Glutamatergic neuron (in vitro differentiated cells): ENCODE measurements around the gene CNOT1. TPM values are rescaled to one million over a fixed set of nuclear protein-coding genes. Genes with fewer than 3 reads are reported as not detected.

Source experiments
- DNase-seq: peaks from one replicate; pipeline ENCODE4 v3.0.0; 2022
- H3K27ac Mint-ChIP-seq: one replicate; pipeline ENCODE4 v1.8.0; 2020; ENCODE audit warnings: mild to moderate bottlenecking, mixed read lengths, inconsistent platforms; ENCODE audit not compliant: unreplicated experiment
- H3K27me3 Mint-ChIP-seq: one replicate; pipeline ENCODE4 v1.8.0; 2020; ENCODE audit warnings: mild to moderate bottlenecking, moderate library complexity, mixed read lengths, inconsistent platforms; ENCODE audit not compliant: unreplicated experiment
- H3K36me3 Mint-ChIP-seq: one replicate; pipeline ENCODE4 v1.8.0; 2020; ENCODE audit warnings: mild to moderate bottlenecking, mixed read lengths, inconsistent platforms; ENCODE audit not compliant: unreplicated experiment
- H3K4me1 Mint-ChIP-seq: one replicate; pipeline ENCODE4 v1.8.0; 2020; ENCODE audit warnings: mild to moderate bottlenecking, low read depth, mixed read lengths, inconsistent platforms; ENCODE audit not compliant: unreplicated experiment
- H3K4me3 Mint-ChIP-seq: one replicate; pipeline ENCODE4 v1.8.0; 2020; ENCODE audit warnings: mild to moderate bottlenecking, mixed read lengths, inconsistent platforms; ENCODE audit not compliant: unreplicated experiment
- H3K9me3 Mint-ChIP-seq: one replicate; pipeline ENCODE4 v1.8.0; 2020; ENCODE audit warnings: mild to moderate bottlenecking, moderate library complexity, mixed read lengths, inconsistent platforms; ENCODE audit not compliant: unreplicated experiment
- total RNA-seq: library from RNA; stranded (reverse); fragmentation: NEBNext Ultra II Directional; extraction: Animal tissue kit (Norgen Biotek cat#: 25700); gene quantifications from one replicate; pipeline ENCODE4 v1.2.1, GENCODE V29; 2021; ENCODE audit not compliant: unreplicated experiment
- TF ChIP-seq, protein P1 (sequence below): fragments of 200-600 bp; sonication (generic); IDR thresholded peaks from one replicate; pipeline ENCODE4 v1.5.0; 2021; ENCODE audit not compliant: partially characterized antibody, unreplicated experiment

Gene CNOT1
- total RNA-seq, 1 donor from 2014 or later: 165 TPM

DNA sequence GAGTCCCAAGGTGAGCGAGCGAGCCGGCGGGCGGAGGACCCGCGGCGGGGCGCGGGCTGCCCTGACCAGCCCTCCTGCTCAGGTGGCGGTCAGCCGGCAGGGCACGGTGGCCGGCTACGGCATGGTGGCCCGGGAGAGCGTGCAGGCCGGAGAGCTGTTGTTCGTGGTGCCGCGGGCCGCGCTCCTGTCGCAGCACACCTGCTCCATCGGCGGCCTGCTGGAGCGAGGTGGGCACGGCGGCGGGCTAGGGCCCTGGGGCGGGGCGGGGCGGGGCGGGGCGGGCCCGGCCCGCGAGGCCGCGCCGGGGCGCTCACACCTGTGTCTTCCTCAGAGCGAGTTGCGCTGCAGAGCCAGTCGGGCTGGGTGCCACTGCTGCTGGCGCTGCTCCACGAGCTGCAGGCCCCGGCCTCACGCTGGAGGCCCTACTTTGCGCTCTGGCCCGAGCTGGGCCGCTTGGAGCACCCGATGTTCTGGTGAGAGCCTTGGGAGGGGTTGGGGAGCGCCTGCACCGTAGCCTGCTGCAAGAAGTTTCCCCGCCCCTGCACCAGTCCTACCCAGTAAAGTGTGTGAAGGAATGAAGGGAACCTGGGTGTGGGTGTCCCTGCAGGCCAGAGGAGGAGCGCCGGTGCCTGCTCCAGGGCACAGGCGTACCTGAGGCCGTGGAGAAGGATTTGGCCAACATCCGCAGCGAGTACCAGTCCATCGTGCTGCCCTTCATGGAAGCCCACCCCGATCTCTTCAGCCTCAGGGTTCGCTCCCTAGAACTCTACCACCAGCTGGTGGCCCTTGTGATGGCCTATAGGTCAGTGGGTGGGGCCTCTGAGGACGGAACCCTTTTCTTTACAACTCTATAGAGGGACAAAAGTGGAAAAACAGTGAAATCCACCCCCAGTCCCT is 113.5 kb downstream of the CNOT1 start:
- Mint-ChIP-seq H3K27ac (no peak overlapping the region), H3K9me3 (peaks cover 15% of the 10 kb centered on the region), H3K4me3 (peak overlapping the region; percentile 97), H3K36me3 (no peaks in the 10 kb centered on the region), H3K4me1 (peaks cover 8% of the 10 kb centered on the region), H3K27me3 (peaks cover 16% of the 10 kb centered on the region)
- no peak for DNase-seq
- TF ChIP-seq, protein P1, sequence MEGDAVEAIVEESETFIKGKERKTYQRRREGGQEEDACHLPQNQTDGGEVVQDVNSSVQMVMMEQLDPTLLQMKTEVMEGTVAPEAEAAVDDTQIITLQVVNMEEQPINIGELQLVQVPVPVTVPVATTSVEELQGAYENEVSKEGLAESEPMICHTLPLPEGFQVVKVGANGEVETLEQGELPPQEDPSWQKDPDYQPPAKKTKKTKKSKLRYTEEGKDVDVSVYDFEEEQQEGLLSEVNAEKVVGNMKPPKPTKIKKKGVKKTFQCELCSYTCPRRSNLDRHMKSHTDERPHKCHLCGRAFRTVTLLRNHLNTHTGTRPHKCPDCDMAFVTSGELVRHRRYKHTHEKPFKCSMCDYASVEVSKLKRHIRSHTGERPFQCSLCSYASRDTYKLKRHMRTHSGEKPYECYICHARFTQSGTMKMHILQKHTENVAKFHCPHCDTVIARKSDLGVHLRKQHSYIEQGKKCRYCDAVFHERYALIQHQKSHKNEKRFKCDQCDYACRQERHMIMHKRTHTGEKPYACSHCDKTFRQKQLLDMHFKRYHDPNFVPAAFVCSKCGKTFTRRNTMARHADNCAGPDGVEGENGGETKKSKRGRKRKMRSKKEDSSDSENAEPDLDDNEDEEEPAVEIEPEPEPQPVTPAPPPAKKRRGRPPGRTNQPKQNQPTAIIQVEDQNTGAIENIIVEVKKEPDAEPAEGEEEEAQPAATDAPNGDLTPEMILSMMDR: peak; percentile 2

DNA sequence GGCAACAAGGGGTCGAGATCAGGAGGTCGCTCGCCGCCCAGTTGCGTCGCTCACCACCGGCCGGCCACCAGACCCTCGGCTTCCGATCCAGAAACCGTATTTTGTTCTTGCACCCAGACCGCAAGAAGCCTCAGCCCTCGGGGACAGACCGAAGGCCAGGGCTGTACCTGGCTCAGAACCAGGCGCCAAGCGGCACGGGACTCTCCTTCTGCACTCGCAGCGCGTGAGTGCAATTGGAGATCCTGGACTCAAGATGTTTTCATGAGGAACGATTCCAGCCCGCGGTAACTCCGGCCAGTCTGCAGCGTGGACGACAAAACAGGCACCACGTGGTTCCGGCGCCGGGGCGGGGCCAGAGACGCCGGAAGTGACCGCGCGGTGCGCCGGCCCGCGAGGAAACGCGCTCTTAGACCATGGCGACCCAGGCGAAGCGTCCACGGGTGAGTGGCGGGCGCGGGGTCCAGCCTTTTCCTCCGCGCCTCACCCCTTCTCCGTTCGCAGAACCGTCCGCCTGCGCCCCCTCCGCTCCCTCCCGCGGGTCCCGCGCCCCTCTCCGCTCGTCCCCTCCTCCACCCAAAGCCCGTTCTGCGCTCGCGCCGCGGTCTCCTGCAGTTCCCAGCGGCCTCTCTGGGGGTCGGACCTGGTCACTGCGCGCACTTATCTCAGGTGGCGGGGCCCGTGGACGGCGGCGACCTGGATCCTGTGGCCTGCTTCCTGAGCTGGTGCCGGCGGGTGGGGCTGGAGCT is 114.3 kb downstream of the CNOT1 start, which contains the start of gene SETD6:
Gene SETD6 (plus strand): TSS at position 393 of the 746 bp plus-strand sequence. CDS start 21 bp downstream, at position 414.
- Mint-ChIP-seq H3K4me1 (peaks cover 8% of the 10 kb centered on the region), H3K4me3 (peak within 1 kb of the TSS; percentile 97), H3K9me3 (peaks cover 17% of the 10 kb centered on the region), H3K27me3 (peaks cover 16% of the 10 kb centered on the region), H3K36me3 (no peaks in the 10 kb centered on the region), H3K27ac (peak within 1 kb of the TSS; percentile 90)
- TF ChIP-seq, protein P1: peak; percentile 42
- DNase-seq: peak; percentile 95

DNA sequence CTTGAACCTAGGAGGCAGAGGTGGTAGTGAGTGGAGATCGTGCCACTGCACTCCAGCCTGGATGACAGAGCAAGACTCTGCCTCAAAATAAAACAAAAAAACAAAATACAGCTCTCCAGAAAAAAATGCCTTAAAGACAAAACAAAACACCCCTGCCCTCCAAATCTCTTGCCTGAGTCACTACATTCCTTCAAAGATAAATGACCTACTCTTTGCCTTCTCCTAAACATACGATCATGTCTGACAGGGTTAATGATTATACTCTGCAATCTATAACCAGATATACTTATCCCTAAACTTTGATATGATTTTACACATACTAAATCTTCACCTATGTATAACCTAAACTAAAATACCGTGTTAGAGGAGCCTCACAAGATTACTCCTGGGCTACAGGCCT is 115.8 kb downstream of the CNOT1 start:
- Mint-ChIP-seq H3K27ac (no peak overlapping the region), H3K4me1 (peaks cover 8% of the 10 kb centered on the region), H3K27me3 (peaks cover 18% of the 10 kb centered on the region), H3K36me3 (no peaks in the 10 kb centered on the region), H3K4me3 (peak overlapping the region; percentile 1), H3K9me3 (peaks cover 20% of the 10 kb centered on the region)
- no peak for DNase-seq
- TF ChIP-seq, protein P1: no peak

DNA sequence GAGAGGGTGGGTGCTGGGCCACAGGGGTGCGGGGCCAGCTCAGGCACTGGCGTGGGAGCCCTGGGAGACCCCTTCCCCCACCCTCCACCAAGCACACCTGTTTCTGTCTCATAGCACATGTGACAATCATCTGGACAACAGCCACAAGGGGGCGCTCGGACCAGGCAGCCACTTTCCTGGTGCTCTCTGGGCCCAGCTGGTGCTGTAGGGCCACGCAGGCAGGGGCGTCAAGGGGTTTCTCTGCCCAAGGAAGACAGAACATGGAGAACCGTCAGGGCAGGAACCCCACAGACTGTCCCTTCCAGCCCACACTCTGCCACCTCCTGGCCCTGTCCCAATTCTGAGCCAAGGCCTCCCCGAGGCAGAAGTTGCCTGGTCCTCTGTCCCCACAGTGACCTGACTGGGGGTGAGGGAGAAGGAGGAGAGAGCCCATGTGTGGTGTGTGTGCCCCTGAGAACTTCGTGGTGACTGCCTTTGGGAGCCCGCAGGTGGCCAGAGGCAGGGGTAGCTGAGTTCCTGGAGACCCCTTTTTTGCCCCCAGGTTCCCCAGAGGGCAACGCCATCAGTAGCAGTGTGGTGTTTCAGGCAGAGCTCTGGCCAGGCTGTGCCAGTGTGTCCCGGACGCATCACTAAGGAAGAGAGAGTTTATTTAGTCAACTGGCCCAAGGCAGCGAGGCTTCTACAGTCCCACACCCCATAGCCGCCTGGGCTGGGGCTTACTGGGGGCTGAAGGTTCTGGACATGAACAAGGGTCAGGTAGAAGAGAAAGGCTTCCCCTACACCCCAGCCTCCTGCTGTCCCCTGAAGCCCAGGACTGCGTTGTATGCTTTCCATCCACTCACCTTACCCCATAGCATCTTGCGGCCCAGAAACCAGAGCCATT is 117.5 kb downstream of the CNOT1 start:
- Mint-ChIP-seq H3K36me3 (no peaks in the 10 kb centered on the region), H3K27ac (peak overlapping the region; percentile 59), H3K27me3 (peaks cover 16% of the 10 kb centered on the region), H3K4me3 (peak overlapping the region; percentile 36), H3K9me3 (peaks cover 19% of the 10 kb centered on the region), H3K4me1 (peaks cover 8% of the 10 kb centered on the region)
- DNase-seq: peak; percentile 90
- TF ChIP-seq, protein P1: peak; percentile 84
